GM21423 (cell line): ENCODE data around the gene TRIM51.
"Not testable (repeated sequence)": the region's sequence is repeated elsewhere in the genome, so short reads cannot be mapped to it uniquely, and the experiment has no call there.

Source experiments
- ATAC-seq: cut with Tn5 transposase; IDR thresholded peaks from one replicate; pipeline ENCODE4 v1.9.1; 2021; ENCODE audit warnings: mild to moderate bottlenecking, moderate library complexity; ENCODE audit not compliant: unreplicated experiment

The TRIM51 gene, protein sequence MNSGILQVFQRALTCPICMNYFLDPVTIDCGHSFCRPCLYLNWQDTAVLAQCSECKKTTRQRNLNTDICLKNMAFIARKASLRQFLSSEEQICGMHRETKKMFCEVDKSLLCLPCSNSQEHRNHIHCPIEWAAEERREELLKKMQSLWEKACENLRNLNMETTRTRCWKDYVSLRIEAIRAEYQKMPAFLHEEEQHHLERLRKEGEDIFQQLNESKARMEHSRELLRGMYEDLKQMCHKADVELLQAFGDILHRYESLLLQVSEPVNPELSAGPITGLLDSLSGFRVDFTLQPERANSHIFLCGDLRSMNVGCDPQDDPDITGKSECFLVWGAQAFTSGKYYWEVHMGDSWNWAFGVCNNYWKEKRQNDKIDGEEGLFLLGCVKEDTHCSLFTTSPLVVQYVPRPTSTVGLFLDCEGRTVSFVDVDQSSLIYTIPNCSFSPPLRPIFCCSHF

GRCh38 chr11:55882997-55883396, at the start of gene TRIM51:
TRIM51 (plus strand) TSS chr11:55883297; CDS start chr11:55885429, 2,132 bp downstream.
- ATAC-seq = not testable (repeated sequence)

- no peak for ATAC-seq
Observed at GRCh38 chr11:55838452-55838851, 44.6 kb upstream of the TRIM51 start, which contains the start of gene OR5D16. OR5D16 (plus strand) TSS chr11:55838752; CDS start chr11:55838752, 0 bp downstream.

GRCh38 chr11:55847453-55847852, 35.6 kb upstream of the TRIM51 start:
- ATAC-seq = no peak

- no peak for ATAC-seq
Observed at GRCh38 chr11:55849037-55849436, 34.1 kb upstream of the TRIM51 start.

- ATAC-seq = no peak
Observed at GRCh38 chr11:55852141-55852540, 31.0 kb upstream of the TRIM51 start.

GRCh38 chr11:55854704-55855103, 28.4 kb upstream of the TRIM51 start:
- no peak for ATAC-seq

DNA sequence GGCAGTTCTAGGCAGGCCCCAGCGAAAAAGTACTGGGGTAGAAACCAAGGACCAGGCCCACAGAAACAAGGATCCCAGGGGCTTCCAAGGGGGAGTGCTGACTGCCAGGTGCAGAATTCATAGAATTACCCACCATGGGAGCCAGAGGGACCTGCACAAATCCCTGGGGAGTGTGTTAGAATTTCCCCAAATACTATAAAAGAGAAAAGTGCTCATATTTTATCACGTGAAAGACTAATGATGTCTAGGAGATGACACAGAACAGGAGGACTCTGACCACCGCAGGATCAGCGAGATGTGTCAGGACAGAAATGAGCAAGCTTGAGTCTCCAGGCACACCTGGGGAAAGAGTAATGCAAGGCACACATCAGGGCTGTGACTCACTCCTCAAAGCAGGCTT, 15.7 kb upstream of the TRIM51 start:
- not testable (repeated sequence) for ATAC-seq

GRCh38 chr11:55872731-55873130, 10.4 kb upstream of the TRIM51 start:
- not testable (repeated sequence) for ATAC-seq

DNA sequence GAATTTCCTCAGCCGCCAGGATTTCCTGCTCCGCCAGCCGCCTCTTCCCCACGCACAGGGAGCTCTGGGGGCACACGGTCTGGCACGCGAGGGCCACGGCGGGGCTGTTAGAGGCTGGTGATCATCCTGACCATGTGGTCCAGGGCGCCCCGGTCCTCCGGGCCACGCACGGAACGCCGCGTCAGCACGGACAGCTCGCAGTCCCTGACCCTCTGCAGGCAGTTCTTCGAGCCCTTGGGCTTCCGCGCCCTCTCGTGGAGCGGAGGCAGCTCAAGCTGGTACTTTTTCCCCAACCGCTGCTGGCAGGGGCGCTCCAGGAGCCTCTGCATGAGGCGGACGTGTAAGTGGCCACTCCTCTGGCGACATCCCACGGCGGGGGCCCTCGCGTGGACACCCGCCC, 10.0 kb upstream of the TRIM51 start:
- not testable (repeated sequence) for ATAC-seq

- not testable (repeated sequence) for ATAC-seq
Observed at GRCh38 chr11:55884995-55885394, 1.9 kb downstream of the TRIM51 start.

DNA sequence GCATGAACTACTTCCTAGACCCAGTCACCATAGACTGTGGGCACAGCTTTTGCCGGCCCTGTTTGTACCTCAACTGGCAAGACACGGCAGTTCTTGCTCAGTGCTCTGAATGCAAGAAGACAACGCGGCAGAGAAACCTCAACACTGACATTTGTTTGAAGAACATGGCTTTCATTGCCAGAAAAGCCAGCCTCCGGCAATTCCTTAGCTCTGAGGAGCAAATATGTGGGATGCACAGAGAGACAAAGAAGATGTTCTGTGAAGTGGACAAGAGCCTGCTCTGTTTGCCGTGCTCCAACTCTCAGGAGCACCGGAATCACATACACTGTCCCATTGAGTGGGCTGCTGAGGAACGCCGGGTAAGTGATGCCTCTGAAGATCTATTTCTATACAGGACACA, 2.4 kb downstream of the TRIM51 start:
- ATAC-seq = not testable (repeated sequence)

DNA sequence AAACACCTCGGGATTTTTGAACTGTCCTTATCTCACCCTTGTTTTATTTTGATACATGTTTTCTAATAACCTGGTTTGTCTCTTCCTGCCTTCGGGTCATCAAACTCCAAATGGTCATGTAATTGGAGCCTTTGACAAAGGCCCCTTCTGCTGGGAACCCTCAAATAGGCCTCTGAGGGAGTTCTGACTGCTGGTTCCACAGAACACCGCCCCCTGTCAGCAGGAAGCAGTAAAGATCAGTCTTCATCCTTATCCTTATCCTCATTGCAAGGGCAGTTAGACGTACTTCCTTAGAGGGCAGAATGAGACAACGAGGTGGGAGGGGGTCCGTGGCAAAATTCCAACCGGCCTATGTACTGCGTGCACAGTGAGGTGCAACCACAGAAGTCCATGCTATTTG, 12.1 kb downstream of the TRIM51 start:
- no peak for ATAC-seq

DNA sequence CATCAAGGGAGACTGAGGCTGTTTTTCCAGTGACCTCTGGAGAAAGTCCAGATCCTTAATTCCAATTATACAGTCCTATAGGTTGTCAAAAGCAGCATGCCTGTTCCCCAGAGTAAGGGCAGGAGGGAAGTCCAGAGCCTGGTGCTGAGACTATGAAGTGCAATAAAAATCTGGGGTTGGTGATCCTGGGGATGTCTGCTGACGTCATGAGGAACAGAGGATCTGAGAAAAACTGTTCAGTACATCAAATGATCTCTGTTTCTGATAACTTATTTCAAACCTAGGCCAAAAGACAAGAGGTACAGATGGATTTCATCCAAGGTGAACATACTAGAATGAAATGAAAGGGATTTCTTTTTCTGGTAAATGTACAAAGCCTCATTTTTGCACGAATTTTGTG, 19.2 kb downstream of the TRIM51 start:
- no peak for ATAC-seq

GRCh38 chr11:55914482-55914881, 31.4 kb downstream of the TRIM51 start, which contains the start of gene OR5W2:
OR5W2 (minus strand) TSS chr11:55914582; CDS start chr11:55914582, 0 bp downstream.
- no peak for ATAC-seq

GRCh38 chr11:55920537-55920936, 37.4 kb downstream of the TRIM51 start:
- ATAC-seq = no peak

- no peak for ATAC-seq
Observed at GRCh38 chr11:55936300-55936699, 53.2 kb downstream of the TRIM51 start, which contains the start of gene OR5I1. OR5I1 (minus strand) TSS chr11:55936400; CDS start chr11:55936400, 0 bp downstream.
